ENCODE results near the gene ZP2.
"Not testable (repeated sequence)": the region's sequence is repeated elsewhere in the genome, so short reads cannot be mapped to it uniquely, and the experiment has no call there.

ZP2 gene
- 0 reads per million in 9 experiments for total RNA-seq

GRCh38 chr16:21211486-21211885 lies at the start of gene ZP2:
Gene ZP2, minus strand, starts transcription at chr16:21211574. Its CDS starts 27 bp downstream, at chr16:21211547.
- no peak within 1 kb of the TSS for H3K27ac Mint-ChIP-seq
- no peaks in the 10 kb centered on the region for H3K4me1 Mint-ChIP-seq (ENCODE audit: low read depth in 2 of 2)
- DNase-seq (no peak), ATAC-seq (replicated peaks) (no peak)
- H3K4me3 Mint-ChIP-seq = no peak within 1 kb of the TSS
- peaks cover 45 to 84% of the 10 kb centered on the region in 2 donors for H3K27me3 Mint-ChIP-seq
- no peaks in the 10 kb centered on the region for H3K36me3 Mint-ChIP-seq (ENCODE audit: insufficient read depth)
- H3K9me3 Mint-ChIP-seq = no peaks in the 10 kb centered on the region

- no peak overlapping the region for H3K27ac Mint-ChIP-seq
- no peak overlapping the region for H3K4me3 Mint-ChIP-seq
- peaks cover 3% of the 10 kb centered on the region for H3K36me3 Mint-ChIP-seq (ENCODE audit: insufficient read depth)
- DNase-seq (no peak), ATAC-seq (replicated peaks) (no peak)
- no peaks in the 10 kb centered on the region for H3K4me1 Mint-ChIP-seq (ENCODE audit: low read depth in 2 of 2)
- H3K27me3 Mint-ChIP-seq = peaks cover 35 to 51% of the 10 kb centered on the region in 2 donors
- H3K9me3 Mint-ChIP-seq = no peaks in the 10 kb centered on the region
Observed at GRCh38 chr16:21257284-21257683, 45.9 kb upstream of the ZP2 start.

GRCh38 chr16:21256636-21257035 lies 45.3 kb upstream of the ZP2 start:
- ATAC-seq (replicated peaks) = no peak
- Mint-ChIP-seq H3K9me3 (no peaks in the 10 kb centered on the region), H3K4me1 (ENCODE audit: low read depth in 2 of 2) (no peaks in the 10 kb centered on the region), H3K4me3 (no peak overlapping the region), H3K27me3 (peaks cover 38 to 57% of the 10 kb centered on the region in 2 donors), H3K36me3 (ENCODE audit: insufficient read depth) (peaks cover 3% of the 10 kb centered on the region), H3K27ac (no peak overlapping the region)
- DNase-seq = no peak

GRCh38 chr16:21253470-21253869 lies 42.1 kb upstream of the ZP2 start:
- Mint-ChIP-seq H3K27ac (no peak overlapping the region), H3K36me3 (ENCODE audit: insufficient read depth) (peaks cover 3% of the 10 kb centered on the region), H3K27me3 (peaks cover 54 to 71% of the 10 kb centered on the region in 2 donors), H3K9me3 (no peaks in the 10 kb centered on the region), H3K4me3 (no peak overlapping the region), H3K4me1 (ENCODE audit: low read depth in 2 of 2) (no peaks in the 10 kb centered on the region)
- DNase-seq (no peak), ATAC-seq (replicated peaks) (no peak)

GRCh38 chr16:21250072-21250923 lies 38.9 kb upstream of the ZP2 start:
- Mint-ChIP-seq H3K36me3 (ENCODE audit: insufficient read depth) (peaks cover 3% of the 10 kb centered on the region), H3K4me3 (no peak overlapping the region), H3K4me1 (ENCODE audit: low read depth in 2 of 2) (no peaks in the 10 kb centered on the region), H3K27me3 (peaks cover 62 to 66% of the 10 kb centered on the region in 2 donors), H3K27ac (no peak overlapping the region), H3K9me3 (no peaks in the 10 kb centered on the region)
- DNase-seq = no peak
- ATAC-seq (replicated peaks) = no peak

- H3K9me3 Mint-ChIP-seq; DNase-seq; H3K4me3 Mint-ChIP-seq; H3K4me1 Mint-ChIP-seq (ENCODE audit: low read depth in 2 of 2); H3K36me3 Mint-ChIP-seq (ENCODE audit: insufficient read depth); ATAC-seq (replicated peaks); H3K27ac Mint-ChIP-seq: not testable (repeated sequence)
- peaks cover 70 to 75% of the 10 kb centered on the region in 2 donors for H3K27me3 Mint-ChIP-seq
Observed at GRCh38 chr16:21248179-21248578, 36.8 kb upstream of the ZP2 start.

GRCh38 chr16:21244518-21245215 lies 33.3 kb upstream of the ZP2 start:
- no peaks in the 10 kb centered on the region for H3K9me3 Mint-ChIP-seq
- H3K4me1 Mint-ChIP-seq (ENCODE audit: low read depth in 2 of 2) = peaks cover 0 to 2% of the 10 kb centered on the region in 2 donors
- DNase-seq = no peak
- no peak for ATAC-seq (replicated peaks)
- H3K36me3 Mint-ChIP-seq (ENCODE audit: insufficient read depth) = no peaks in the 10 kb centered on the region
- no peak overlapping the region for H3K27ac Mint-ChIP-seq
- H3K4me3 Mint-ChIP-seq = no peak overlapping the region
- H3K27me3 Mint-ChIP-seq = peaks cover 49 to 58% of the 10 kb centered on the region in 2 donors

GRCh38 chr16:21242756-21243155 lies 31.4 kb upstream of the ZP2 start:
- no peak for ATAC-seq (replicated peaks)
- H3K27ac Mint-ChIP-seq = no peak overlapping the region
- no peaks in the 10 kb centered on the region for H3K36me3 Mint-ChIP-seq (ENCODE audit: insufficient read depth)
- peaks cover 0 to 2% of the 10 kb centered on the region in 2 donors for H3K4me1 Mint-ChIP-seq (ENCODE audit: low read depth in 2 of 2)
- no peak for DNase-seq
- no peak overlapping the region for H3K4me3 Mint-ChIP-seq
- no peaks in the 10 kb centered on the region for H3K9me3 Mint-ChIP-seq
- H3K27me3 Mint-ChIP-seq = peaks cover 33 to 48% of the 10 kb centered on the region in 2 donors

- Mint-ChIP-seq H3K9me3 (no peaks in the 10 kb centered on the region), H3K27me3 (peaks cover 30 to 33% of the 10 kb centered on the region in 2 donors), H3K4me3 (no peak overlapping the region), H3K27ac (no peak overlapping the region), H3K4me1 (ENCODE audit: low read depth in 2 of 2) (no peaks in the 10 kb centered on the region), H3K36me3 (ENCODE audit: insufficient read depth) (no peaks in the 10 kb centered on the region)
- DNase-seq = no peak
- ATAC-seq (replicated peaks) = no peak
Observed at GRCh38 chr16:21239646-21240045, 28.3 kb upstream of the ZP2 start.

GRCh38 chr16:21236831-21237230 lies 25.5 kb upstream of the ZP2 start:
- Mint-ChIP-seq H3K9me3 (no peaks in the 10 kb centered on the region), H3K4me3 (no peak overlapping the region), H3K27me3 (peaks cover 34 to 37% of the 10 kb centered on the region in 2 donors), H3K27ac (no peak overlapping the region), H3K4me1 (ENCODE audit: low read depth in 2 of 2) (no peaks in the 10 kb centered on the region), H3K36me3 (ENCODE audit: insufficient read depth) (no peaks in the 10 kb centered on the region)
- no peak for DNase-seq
- ATAC-seq (replicated peaks) = no peak

- H3K27ac Mint-ChIP-seq = no peak overlapping the region
- no peak for ATAC-seq (replicated peaks)
- H3K36me3 Mint-ChIP-seq (ENCODE audit: insufficient read depth) = no peaks in the 10 kb centered on the region
- peaks cover 46 to 49% of the 10 kb centered on the region in 2 donors for H3K27me3 Mint-ChIP-seq
- H3K4me1 Mint-ChIP-seq (ENCODE audit: low read depth in 2 of 2) = no peaks in the 10 kb centered on the region
- DNase-seq = no peak
- H3K9me3 Mint-ChIP-seq = no peaks in the 10 kb centered on the region
- H3K4me3 Mint-ChIP-seq = no peak overlapping the region
Observed at GRCh38 chr16:21235199-21235585, 23.8 kb upstream of the ZP2 start.

GRCh38 chr16:21233521-21234150 lies 22.3 kb upstream of the ZP2 start, which contains the start of gene ANKS4B:
Gene ANKS4B, plus strand, starts transcription at chr16:21233699. Its CDS starts 39 bp downstream, at chr16:21233738.
- H3K27me3 Mint-ChIP-seq = peaks cover 57 to 60% of the 10 kb centered on the region in 2 donors
- DNase-seq (no peak), ATAC-seq (replicated peaks) (no peak)
- no peaks in the 10 kb centered on the region for H3K9me3 Mint-ChIP-seq
- H3K4me1 Mint-ChIP-seq (ENCODE audit: low read depth in 2 of 2) = no peaks in the 10 kb centered on the region
- no peak within 1 kb of the TSS for H3K27ac Mint-ChIP-seq
- H3K4me3 Mint-ChIP-seq = no peak within 1 kb of the TSS
- no peaks in the 10 kb centered on the region for H3K36me3 Mint-ChIP-seq (ENCODE audit: insufficient read depth)

- ATAC-seq (replicated peaks) = no peak
- Mint-ChIP-seq H3K4me1 (ENCODE audit: low read depth in 2 of 2) (no peaks in the 10 kb centered on the region), H3K27ac (no peak overlapping the region), H3K27me3 (peaks cover 62 to 66% of the 10 kb centered on the region in 2 donors), H3K4me3 (no peak overlapping the region), H3K9me3 (no peaks in the 10 kb centered on the region), H3K36me3 (ENCODE audit: insufficient read depth) (no peaks in the 10 kb centered on the region)
- DNase-seq = no peak
Observed at GRCh38 chr16:21233045-21233520, 21.7 kb upstream of the ZP2 start.

All from effector memory CD8-positive, alpha-beta T cell (primary cell).